HG02763 (cell line): Measurements from ENCODE around the gene GRID1.
"Not testable (repeated sequence)": the region's sequence is repeated elsewhere in the genome, so short reads cannot be mapped to it uniquely, and the experiment has no call there.

Experiments
- ATAC-seq: cut with Tn5 transposase; IDR thresholded peaks from one replicate; pipeline ENCODE4 v1.9.1; 2021; ENCODE audit warnings: mild to moderate bottlenecking, moderate library complexity; ENCODE audit not compliant: unreplicated experiment

GRID1 gene

GRCh38 chr10:86100581-86101061 lies 266.0 kb downstream of the GRID1 start:
- ATAC-seq = no peak

GRCh38 chr10:86099542-86100334 lies 266.9 kb downstream of the GRID1 start:
- ATAC-seq = no peak

- ATAC-seq = no peak
Measured at GRCh38 chr10:86098187-86098881, 268.3 kb downstream of the GRID1 start.

DNA sequence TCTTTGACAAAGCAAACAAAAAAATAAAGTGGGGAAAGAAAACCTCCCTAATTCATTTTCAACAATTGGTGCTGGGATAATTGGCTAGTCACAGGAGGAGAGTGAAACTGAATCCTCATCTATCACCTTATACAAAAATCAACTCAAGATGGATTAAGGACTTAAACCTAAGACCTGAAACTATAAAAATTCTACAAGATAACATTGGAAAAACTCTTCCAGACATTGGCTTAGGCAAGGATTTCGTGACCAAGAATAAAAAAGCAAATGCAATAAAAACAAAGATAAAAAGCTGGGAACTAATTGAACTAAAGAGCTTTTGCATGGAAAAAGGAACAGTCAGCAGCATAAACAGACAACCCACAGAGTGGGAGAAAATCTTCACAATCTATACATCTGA lies 271.5 kb downstream of the GRID1 start:
- ATAC-seq = not testable (repeated sequence)

GRCh38 chr10:86092311-86092710 lies 274.3 kb downstream of the GRID1 start:
- not testable (repeated sequence) for ATAC-seq

DNA sequence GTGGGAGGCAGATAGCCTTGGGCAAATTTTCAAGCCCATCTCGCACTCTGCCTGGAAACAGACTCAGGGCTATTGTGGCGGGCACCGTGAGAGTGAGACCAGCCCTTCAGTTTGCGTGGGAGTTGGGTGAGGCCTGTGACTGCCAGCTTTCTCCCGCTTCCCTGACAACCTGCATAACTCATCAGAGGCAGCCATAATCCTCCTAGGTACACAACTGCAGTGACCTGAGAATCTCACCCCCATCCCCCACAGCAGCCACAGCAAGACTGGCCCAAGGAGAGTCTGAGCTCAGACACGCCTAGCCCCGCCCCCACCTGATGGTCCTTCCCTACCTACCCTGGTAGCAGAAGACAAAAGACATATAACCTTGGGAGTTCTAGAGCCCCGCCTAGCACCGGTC lies 275.4 kb downstream of the GRID1 start:
- no peak for ATAC-seq

GRCh38 chr10:86090807-86091206 lies 275.8 kb downstream of the GRID1 start:
- no peak for ATAC-seq

DNA sequence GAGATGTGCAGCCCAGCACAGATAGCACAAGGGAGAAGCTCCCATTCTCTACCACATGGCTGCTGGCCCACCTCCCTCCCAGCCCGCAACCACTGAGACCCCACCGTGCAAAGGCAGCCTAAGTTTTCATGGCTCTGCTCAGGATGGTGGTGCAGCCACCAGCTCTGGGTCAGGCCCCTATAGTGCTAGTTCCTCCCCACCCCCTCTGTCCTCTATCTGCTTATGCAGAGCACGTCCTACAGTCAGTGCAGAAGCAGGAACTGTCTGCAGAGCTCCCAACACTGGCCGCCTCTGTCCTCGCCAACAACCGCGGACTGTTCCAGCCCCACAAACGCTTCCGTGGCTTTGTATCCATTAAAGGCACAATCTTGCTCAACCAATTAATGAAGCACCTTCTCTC lies 278.9 kb downstream of the GRID1 start:
- no peak for ATAC-seq

GRCh38 chr10:86086418-86086817 lies 280.2 kb downstream of the GRID1 start:
- ATAC-seq = no peak

- ATAC-seq = no peak
Measured at GRCh38 chr10:86085686-86086085, 280.9 kb downstream of the GRID1 start.

DNA sequence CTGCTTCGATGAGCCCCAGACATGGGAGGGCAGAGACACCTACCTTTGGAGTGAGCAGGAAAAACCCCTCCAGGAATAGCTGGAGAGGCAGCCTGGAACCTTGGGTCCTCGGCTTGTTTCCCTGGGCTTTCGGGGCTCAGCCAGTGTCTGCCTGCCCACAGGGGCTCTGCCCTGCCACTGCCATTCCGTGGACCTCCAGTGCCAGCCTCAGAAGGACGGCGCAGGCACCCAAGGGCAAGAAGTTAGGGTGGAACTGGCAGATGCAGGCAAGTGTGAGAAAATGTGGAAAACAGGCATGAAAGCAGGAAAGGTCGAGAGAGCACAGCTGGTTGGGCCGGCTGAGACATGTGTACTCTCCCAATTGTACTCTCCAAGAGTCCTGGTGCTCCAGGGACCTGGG lies 281.5 kb downstream of the GRID1 start:
- ATAC-seq = no peak

GRCh38 chr10:86084585-86084984 lies 282.0 kb downstream of the GRID1 start:
- ATAC-seq = no peak

- ATAC-seq = no peak
Measured at GRCh38 chr10:86083664-86084175, 282.9 kb downstream of the GRID1 start.

GRCh38 chr10:86083206-86083605 lies 283.4 kb downstream of the GRID1 start:
- ATAC-seq = no peak

GRCh38 chr10:86082556-86082955 lies 284.0 kb downstream of the GRID1 start:
- ATAC-seq = no peak

GRCh38 chr10:86079088-86079487 lies 287.5 kb downstream of the GRID1 start:
- ATAC-seq = no peak

DNA sequence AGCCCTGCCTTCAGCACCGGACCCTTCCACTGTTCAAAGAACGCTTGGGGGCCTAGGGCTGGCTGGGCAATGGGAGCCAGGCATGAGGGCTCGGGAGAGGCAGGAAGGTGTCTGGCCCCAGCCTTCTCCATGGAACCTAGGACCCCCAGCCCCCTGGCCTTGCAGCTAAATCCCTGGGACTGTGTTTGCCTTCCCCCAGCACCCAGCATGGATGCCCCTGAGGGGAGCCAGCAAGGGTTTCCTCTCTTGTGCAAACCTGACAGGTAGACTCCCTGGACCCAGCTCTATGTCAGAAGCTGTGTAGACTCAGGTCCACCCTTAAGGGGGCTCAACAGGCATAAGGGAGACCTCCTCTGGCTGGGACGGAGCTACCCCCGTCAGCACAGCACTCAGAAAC lies 288.0 kb downstream of the GRID1 start:
- no peak for ATAC-seq

- no peak for ATAC-seq
Measured at GRCh38 chr10:86077871-86078638, 288.5 kb downstream of the GRID1 start.

DNA sequence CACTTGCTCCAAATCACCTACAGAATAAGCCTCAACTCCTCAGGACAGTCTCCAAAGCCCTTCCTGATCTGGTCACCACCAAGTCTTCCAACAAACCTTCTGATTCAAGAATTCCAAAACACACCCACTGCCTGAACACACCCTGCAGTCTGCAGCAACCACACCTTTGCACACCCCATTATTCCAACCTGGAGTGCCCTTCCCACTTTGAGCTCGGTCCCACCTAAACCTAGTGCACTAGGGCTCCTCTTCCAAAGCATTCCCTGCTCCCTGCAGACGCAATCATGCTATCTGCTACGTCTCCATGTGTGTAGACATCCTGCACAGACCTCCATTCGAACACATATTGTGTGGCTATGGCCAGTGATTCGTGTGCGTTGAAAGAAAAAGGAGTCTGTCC lies 289.3 kb downstream of the GRID1 start:
- no peak for ATAC-seq

GRCh38 chr10:86076497-86076896 lies 290.1 kb downstream of the GRID1 start:
- ATAC-seq = not testable (repeated sequence)

DNA sequence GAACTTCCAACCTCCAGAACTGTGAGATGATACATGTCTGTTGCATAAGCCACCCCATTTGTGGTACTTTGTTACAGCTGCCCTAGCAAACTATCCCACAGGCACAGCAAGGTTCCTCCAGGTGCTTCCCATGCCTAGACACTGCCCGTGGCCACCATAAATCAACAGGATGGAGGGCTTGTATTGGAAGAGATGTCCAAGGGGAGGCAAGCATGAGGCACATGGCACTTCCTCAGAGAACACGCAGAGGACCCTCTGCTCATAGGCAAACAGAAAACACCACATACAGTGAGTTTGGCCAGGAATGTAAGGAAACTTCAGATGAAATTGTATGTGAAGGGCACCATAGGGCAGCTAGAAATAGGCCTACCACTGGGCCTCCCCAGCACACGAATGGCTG lies 291.1 kb downstream of the GRID1 start:
- no peak for ATAC-seq
